Neural progenitor cell (in vitro differentiated cells): Measurements from ENCODE around the gene KRT15. TPM values are rescaled to one million over a fixed set of nuclear protein-coding genes. Genes with fewer than 3 reads are reported as not detected.

Experiments used
- DNase-seq: peaks from one replicate; pipeline ENCODE4 v3.0.0-alpha.2; 2016; ENCODE audit warnings: low spot score
- H2AFZ ChIP-seq: fragments of 200-600 bp; sonication (generic); replicated peaks from 2 replicates; pipeline ENCODE4 v1.6.1; 2016; ENCODE audit warnings: antibody characterized with exemption
- H3F3A ChIP-seq: fragments of 200-600 bp; sonication (generic); 2 replicates; pipeline ENCODE4 v1.6.1; 2016; ENCODE audit warnings: antibody characterized with exemption, low read depth
- H3K27ac ChIP-seq: fragments of 200-600 bp; sonication (generic); 2 replicates; pipeline ENCODE4 v1.5.1; 2016; ENCODE audit warnings: mild to moderate bottlenecking
- H3K27me3 ChIP-seq: fragments of 200-600 bp; sonication (generic); 2 replicates; pipeline ENCODE4 v1.6.1; 2016; ENCODE audit warnings: mild to moderate bottlenecking, moderate library complexity
- H3K36me3 ChIP-seq: fragments of 200-600 bp; sonication (generic); 2 replicates; pipeline ENCODE4 v1.5.1; 2016
- H3K4me1 ChIP-seq: fragments of 200-600 bp; sonication (generic); 2 replicates; pipeline ENCODE4 v1.6.1; 2016; ENCODE audit warnings: mixed run types
- H3K4me2 ChIP-seq: fragments of 200-600 bp; sonication (generic); 2 replicates; pipeline ENCODE4 v1.6.1; 2016
- H3K4me3 ChIP-seq: fragments of 200-600 bp; sonication (generic); 2 replicates; pipeline ENCODE4 v1.5.1; 2016
- H3K79me2 ChIP-seq: fragments of 200-600 bp; sonication (generic); 2 replicates; pipeline ENCODE4 v1.6.1; 2016; ENCODE audit warnings: low read depth
- H3K9ac ChIP-seq: fragments of 200-600 bp; sonication (generic); 2 replicates; pipeline ENCODE4 v1.6.1; 2016
- H3K9me3 ChIP-seq: fragments of 200-600 bp; sonication (generic); 2 replicates; pipeline ENCODE4 v1.5.1; 2016; ENCODE audit warnings: low read depth
- H4K20me1 ChIP-seq: fragments of 200-600 bp; sonication (generic); 2 replicates; pipeline ENCODE4 v1.6.1; 2016; ENCODE audit warnings: low read depth
- H3K27ac Mint-ChIP-seq: 3 replicates; pipeline ENCODE4 v1.8.0; 2021; ENCODE audit warnings: mixed read lengths
- H3K27me3 Mint-ChIP-seq: 2 replicates; pipeline ENCODE4 v1.8.0; 2022; ENCODE audit warnings: low read depth, mild to moderate bottlenecking, inconsistent platforms, moderate library complexity, mixed read lengths; ENCODE audit not compliant: insufficient read depth
- H3K36me3 Mint-ChIP-seq: 3 replicates; pipeline ENCODE4 v1.8.0; 2021; ENCODE audit warnings: mixed read lengths
- H3K4me1 Mint-ChIP-seq: 3 replicates; pipeline ENCODE4 v1.8.0; 2021; ENCODE audit warnings: mixed read lengths
- H3K4me3 Mint-ChIP-seq: 3 replicates; pipeline ENCODE4 v1.8.0; 2021; ENCODE audit warnings: mild to moderate bottlenecking, moderate library complexity, mixed read lengths
- H3K9me3 Mint-ChIP-seq: 3 replicates; pipeline ENCODE4 v1.8.0; 2020; ENCODE audit warnings: mixed read lengths
- EZH2 ChIP-seq: fragments of 200-600 bp; sonication (generic); IDR thresholded peaks from 2 replicates; pipeline ENCODE4 v1.6.1; 2017; ENCODE audit warnings: antibody characterized with exemption, mild to moderate bottlenecking, moderate library complexity
- EZH2phosphoT487 ChIP-seq: fragments of 200-600 bp; sonication (generic); IDR thresholded peaks from 2 replicates; pipeline ENCODE4 v1.6.1; 2017; ENCODE audit warnings: antibody characterized with exemption
- total RNA-seq: library from RNA; depleted of rRNA; stranded (reverse); fragments of >200 nt; gene quantifications from 2 replicates; pipeline ENCODE4 v1.2.3, GENCODE V29; 2015; ENCODE audit warnings: low replicate concordance
- TF ChIP-seq, protein P1 (sequence below): fragments of 200-600 bp; sonication (generic); IDR thresholded peaks from 2 replicates; pipeline ENCODE4 v1.5.1; 2017; ENCODE audit warnings: antibody characterized with exemption, mild to moderate bottlenecking

The KRT15 gene
- total RNA-seq, 1 donor from 2014 or later: not detected

GRCh38 chr17:41553987-41554680 lies 35.4 kb upstream of the KRT15 start:
- Mint-ChIP-seq H3K36me3 (no peaks in the 10 kb centered on the region), H3K27me3 (peaks cover 2% of the 10 kb centered on the region), H3K4me1 (peaks cover 22% of the 10 kb centered on the region), H3K4me3 (no peak overlapping the region), H3K27ac (peak overlapping the region; percentile 65), H3K9me3 (no peaks in the 10 kb centered on the region)
- Histone ChIP-seq H3K27me3 (no peaks in the 10 kb centered on the region), H3K27ac (no peak overlapping the region), H3K9me3 (no peaks in the 10 kb centered on the region), H3K9ac (no peak overlapping the region), H3F3A (no peaks in the 10 kb centered on the region), H3K36me3 (no peaks in the 10 kb centered on the region), H4K20me1 (no peaks in the 10 kb centered on the region), H3K4me1 (no peaks in the 10 kb centered on the region), H3K79me2 (no peaks in the 10 kb centered on the region), H3K4me2 (no peak overlapping the region), H3K4me3 (no peak overlapping the region), H2AFZ (no peak overlapping the region)
- no peak for TF ChIP-seq EZH2phosphoT487
- no peak for DNase-seq

GRCh38 chr17:41553176-41553575 lies 34.5 kb upstream of the KRT15 start:
- H2AFZ ChIP-seq: no peak overlapping the region
- H3K4me2 ChIP-seq: no peak overlapping the region
- TF ChIP-seq EZH2 (no peak), EZH2phosphoT487 (no peak)
- TF ChIP-seq, protein P1, sequence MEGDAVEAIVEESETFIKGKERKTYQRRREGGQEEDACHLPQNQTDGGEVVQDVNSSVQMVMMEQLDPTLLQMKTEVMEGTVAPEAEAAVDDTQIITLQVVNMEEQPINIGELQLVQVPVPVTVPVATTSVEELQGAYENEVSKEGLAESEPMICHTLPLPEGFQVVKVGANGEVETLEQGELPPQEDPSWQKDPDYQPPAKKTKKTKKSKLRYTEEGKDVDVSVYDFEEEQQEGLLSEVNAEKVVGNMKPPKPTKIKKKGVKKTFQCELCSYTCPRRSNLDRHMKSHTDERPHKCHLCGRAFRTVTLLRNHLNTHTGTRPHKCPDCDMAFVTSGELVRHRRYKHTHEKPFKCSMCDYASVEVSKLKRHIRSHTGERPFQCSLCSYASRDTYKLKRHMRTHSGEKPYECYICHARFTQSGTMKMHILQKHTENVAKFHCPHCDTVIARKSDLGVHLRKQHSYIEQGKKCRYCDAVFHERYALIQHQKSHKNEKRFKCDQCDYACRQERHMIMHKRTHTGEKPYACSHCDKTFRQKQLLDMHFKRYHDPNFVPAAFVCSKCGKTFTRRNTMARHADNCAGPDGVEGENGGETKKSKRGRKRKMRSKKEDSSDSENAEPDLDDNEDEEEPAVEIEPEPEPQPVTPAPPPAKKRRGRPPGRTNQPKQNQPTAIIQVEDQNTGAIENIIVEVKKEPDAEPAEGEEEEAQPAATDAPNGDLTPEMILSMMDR: no peak
- no peaks in the 10 kb centered on the region for H3K9me3 ChIP-seq
- no peaks in the 10 kb centered on the region for H3K36me3 ChIP-seq
- no peak overlapping the region for H3K4me3 ChIP-seq
- no peaks in the 10 kb centered on the region for H3K9me3 Mint-ChIP-seq
- no peaks in the 10 kb centered on the region for H4K20me1 ChIP-seq
- H3K4me3 Mint-ChIP-seq: no peak overlapping the region
- no peak overlapping the region for H3K27ac Mint-ChIP-seq
- peaks cover 2% of the 10 kb centered on the region for H3K27me3 Mint-ChIP-seq
- no peaks in the 10 kb centered on the region for H3K79me2 ChIP-seq
- no peaks in the 10 kb centered on the region for H3F3A ChIP-seq
- no peak for DNase-seq
- no peak overlapping the region for H3K27ac ChIP-seq
- peaks cover 22% of the 10 kb centered on the region for H3K4me1 Mint-ChIP-seq
- H3K4me1 ChIP-seq: peaks cover 4% of the 10 kb centered on the region
- H3K36me3 Mint-ChIP-seq: no peaks in the 10 kb centered on the region
- no peaks in the 10 kb centered on the region for H3K27me3 ChIP-seq
- no peak overlapping the region for H3K9ac ChIP-seq

DNA sequence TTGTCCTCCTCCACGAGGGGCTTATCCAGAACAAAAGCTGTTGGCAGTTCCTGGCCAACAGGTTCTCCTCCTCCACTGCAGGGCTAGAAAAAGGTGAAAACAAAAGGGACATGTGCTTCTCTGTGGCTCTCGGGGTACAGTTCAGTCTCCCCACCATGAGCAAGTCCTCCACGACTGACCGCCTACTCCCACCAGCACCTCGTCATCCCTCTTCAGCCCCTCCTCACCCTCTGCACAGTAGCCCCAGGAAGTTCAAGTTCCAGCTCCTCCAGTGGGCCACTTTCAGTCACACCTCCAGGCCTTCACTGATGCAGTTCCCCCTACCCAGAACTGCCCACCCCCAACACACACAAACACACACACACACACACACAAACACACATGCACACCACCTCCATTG lies 33.8 kb upstream of the KRT15 start:
- Histone ChIP-seq H3K79me2 (no peaks in the 10 kb centered on the region), H3K27ac (no peak overlapping the region), H3K9me3 (no peaks in the 10 kb centered on the region), H3K36me3 (no peaks in the 10 kb centered on the region), H2AFZ (no peak overlapping the region), H4K20me1 (no peaks in the 10 kb centered on the region), H3K9ac (no peak overlapping the region), H3K4me2 (no peak overlapping the region), H3F3A (no peaks in the 10 kb centered on the region), H3K4me3 (no peak overlapping the region), H3K4me1 (peaks cover 5% of the 10 kb centered on the region), H3K27me3 (no peaks in the 10 kb centered on the region)
- DNase-seq: no peak
- H3K27me3 Mint-ChIP-seq: peaks cover 2% of the 10 kb centered on the region
- no peaks in the 10 kb centered on the region for H3K36me3 Mint-ChIP-seq
- no peak overlapping the region for H3K27ac Mint-ChIP-seq
- H3K4me1 Mint-ChIP-seq: peaks cover 24% of the 10 kb centered on the region
- no peaks in the 10 kb centered on the region for H3K9me3 Mint-ChIP-seq
- H3K4me3 Mint-ChIP-seq: no peak overlapping the region
- TF ChIP-seq EZH2phosphoT487 (no peak), EZH2 (no peak)
- TF ChIP-seq, protein P1: no peak

GRCh38 chr17:41551365-41551764 lies 32.7 kb upstream of the KRT15 start:
- Histone ChIP-seq H3K27me3 (no peaks in the 10 kb centered on the region), H3K9me3 (no peaks in the 10 kb centered on the region), H3K27ac (no peak overlapping the region), H3K9ac (no peak overlapping the region), H3K4me2 (no peak overlapping the region), H2AFZ (no peak overlapping the region), H3K36me3 (no peaks in the 10 kb centered on the region), H3K4me1 (peaks cover 7% of the 10 kb centered on the region), H3K4me3 (no peak overlapping the region), H4K20me1 (no peaks in the 10 kb centered on the region), H3F3A (peaks cover 3% of the 10 kb centered on the region), H3K79me2 (no peaks in the 10 kb centered on the region)
- Mint-ChIP-seq H3K9me3 (peaks cover 3% of the 10 kb centered on the region), H3K27me3 (peaks cover 2% of the 10 kb centered on the region), H3K4me3 (no peak overlapping the region), H3K36me3 (no peaks in the 10 kb centered on the region), H3K4me1 (peaks cover 27% of the 10 kb centered on the region), H3K27ac (no peak overlapping the region)
- DNase-seq: no peak
- TF ChIP-seq, protein P1: no peak
- TF ChIP-seq EZH2phosphoT487: no peak
- no peak for TF ChIP-seq EZH2
